Testis (tissue), 2 donors: Measurements from ENCODE around the gene PPP1R18.

Experiments used
- CTCF ChIP-seq, 3 experiments: fragments of 450-650 bp in 2 of 3; fragments of 200-600 bp in 1 of 3; sonication (generic) in 1 of 3; IDR thresholded peaks; one replicate each; pipeline ENCODE4 v1.5.1; 2016 to 2019; ENCODE audit warnings: antibody characterized with exemption in 3 of 3, mild to moderate bottlenecking in 2 of 3, moderate library complexity in 1 of 3
- POLR2A ChIP-seq: fragments of 450-650 bp; IDR thresholded peaks from one replicate; pipeline ENCODE4 v1.6.1; 2017; ENCODE audit warnings: antibody characterized with exemption, mild to moderate bottlenecking, moderate library complexity

GRCh38 chr6:30730601-30731435, 44.4 kb upstream of the PPP1R18 start:
- peak; percentile 48 to 54 (median 52) for TF ChIP-seq CTCF (IDR thresholded peaks at IDR 0.05)
- no peak for TF ChIP-seq POLR2A
